ENCODE data around the gene SHQ1. TPM values are rescaled to one million over a fixed set of nuclear protein-coding genes. Genes with fewer than 3 reads are reported as not detected.

Gene SHQ1
- total RNA-seq, 1 donor from 2014 or later, result 12.3 TPM

GRCh38 chr3:72836416-72836815, 11.8 kb downstream of the SHQ1 start:
- H3K27ac ChIP-seq, result no peak overlapping the region
- H3K4me3 ChIP-seq, result no peak overlapping the region
- H3K27me3 ChIP-seq, result no peaks in the 10 kb centered on the region
- intact Hi-C loops (cut with DNase I), result no loop called here
- no peak for DNase-seq (ENCODE audit: extremely low spot score in 2 of 2)
- TF ChIP-seq CTCF (IDR thresholded peaks at IDR 0.05) (no peak), POLR2A (IDR thresholded peaks at IDR 0.05) (no peak), POLR2AphosphoS5 (IDR thresholded peaks at IDR 0.05; ENCODE audit: insufficient read depth in 1 of 2, low read depth in 1 of 2) (no peak)
- H3K9me3 ChIP-seq, result no peaks in the 10 kb centered on the region
- no peaks in the 10 kb centered on the region for H3K4me1 ChIP-seq
- peaks cover 0 to 16% of the 10 kb centered on the region in 2 donors for H3K36me3 ChIP-seq

- no peak overlapping the region for H3K4me3 ChIP-seq
- no peak for DNase-seq (ENCODE audit: extremely low spot score in 2 of 2)
- no peaks in the 10 kb centered on the region for H3K9me3 ChIP-seq
- H3K27me3 ChIP-seq, result no peaks in the 10 kb centered on the region
- intact Hi-C loops (cut with DNase I), result no loop called here
- TF ChIP-seq POLR2A (IDR thresholded peaks at IDR 0.05) (no peak), POLR2AphosphoS5 (IDR thresholded peaks at IDR 0.05; ENCODE audit: insufficient read depth in 1 of 2, low read depth in 1 of 2) (no peak), CTCF (IDR thresholded peaks at IDR 0.05) (no peak)
- no peaks in the 10 kb centered on the region for H3K4me1 ChIP-seq
- H3K27ac ChIP-seq, result no peak overlapping the region
- no peaks in the 10 kb centered on the region for H3K36me3 ChIP-seq
These were observed 17.6 kb downstream of the SHQ1 start for GRCh38 chr3:72830452-72831223.

GRCh38 chr3:72829701-72830100, 18.5 kb downstream of the SHQ1 start:
- H3K9me3 ChIP-seq, result no peaks in the 10 kb centered on the region
- TF ChIP-seq POLR2AphosphoS5 (IDR thresholded peaks at IDR 0.05; ENCODE audit: insufficient read depth in 1 of 2, low read depth in 1 of 2), result no peak
- no peak for TF ChIP-seq POLR2A (IDR thresholded peaks at IDR 0.05)
- TF ChIP-seq CTCF (IDR thresholded peaks at IDR 0.05), result no peak
- no peak overlapping the region for H3K27ac ChIP-seq
- no peaks in the 10 kb centered on the region for H3K36me3 ChIP-seq
- no peaks in the 10 kb centered on the region for H3K4me1 ChIP-seq
- no peaks in the 10 kb centered on the region for H3K27me3 ChIP-seq
- no peak for DNase-seq (ENCODE audit: extremely low spot score in 2 of 2)
- no peak overlapping the region for H3K4me3 ChIP-seq
- intact Hi-C loops (cut with DNase I), result loop anchor here (10.0 kb wide), 1 partner anchor 1115 kb away; no protein-coding TSS in a partner anchor

- intact Hi-C loops (cut with DNase I), result loop anchor here (5.0 to 10.0 kb wide), 2 partner anchors 944 to 1106 kb away; no protein-coding TSS in a partner anchor
- no peak for TF ChIP-seq POLR2A (IDR thresholded peaks at IDR 0.05)
- TF ChIP-seq POLR2AphosphoS5 (IDR thresholded peaks at IDR 0.05; ENCODE audit: insufficient read depth in 1 of 2, low read depth in 1 of 2), result no peak
- no peak for TF ChIP-seq CTCF (IDR thresholded peaks at IDR 0.05)
- no peak overlapping the region for H3K27ac ChIP-seq
- H3K4me3 ChIP-seq, result no peak overlapping the region
- no peaks in the 10 kb centered on the region for H3K9me3 ChIP-seq
- peaks cover 0 to 6% of the 10 kb centered on the region in 2 donors for H3K36me3 ChIP-seq
- H3K4me1 ChIP-seq, result peaks cover 25% of the 10 kb centered on the region
- no peak for DNase-seq (ENCODE audit: extremely low spot score in 2 of 2)
- no peaks in the 10 kb centered on the region for H3K27me3 ChIP-seq
These were observed 27.0 kb downstream of the SHQ1 start for GRCh38 chr3:72821161-72821781.

- Histone ChIP-seq H3K27ac (no peak overlapping the region), H3K36me3 (peaks cover 0 to 10% of the 10 kb centered on the region in 2 donors), H3K9me3 (no peaks in the 10 kb centered on the region), H3K27me3 (no peaks in the 10 kb centered on the region), H3K4me3 (no peak overlapping the region), H3K4me1 (peaks cover 25% of the 10 kb centered on the region)
- DNase-seq (ENCODE audit: extremely low spot score in 2 of 2), result no peak
- intact Hi-C loops (cut with DNase I), result loop anchor here (5.0 to 10.0 kb wide), 2 partner anchors 943 to 1106 kb away; no protein-coding TSS in a partner anchor
- TF ChIP-seq POLR2AphosphoS5 (IDR thresholded peaks at IDR 0.05; ENCODE audit: insufficient read depth in 1 of 2, low read depth in 1 of 2) (peak in 1 of 2 donors; percentile 25), POLR2A (IDR thresholded peaks at IDR 0.05) (no peak)
These were observed 27.8 kb downstream of the SHQ1 start for GRCh38 chr3:72820415-72820814.
